Measurements from ENCODE around the gene CUTA. TPM values are rescaled to one million over a fixed set of nuclear protein-coding genes. Genes with fewer than 3 reads are reported as not detected.

Gene CUTA
- total and polyA plus RNA-seq, 2 of the 13 experiments (the other 11 are each of a cell fraction or from before 2014, with no cell fraction given) = 170 to 180 TPM

DNA sequence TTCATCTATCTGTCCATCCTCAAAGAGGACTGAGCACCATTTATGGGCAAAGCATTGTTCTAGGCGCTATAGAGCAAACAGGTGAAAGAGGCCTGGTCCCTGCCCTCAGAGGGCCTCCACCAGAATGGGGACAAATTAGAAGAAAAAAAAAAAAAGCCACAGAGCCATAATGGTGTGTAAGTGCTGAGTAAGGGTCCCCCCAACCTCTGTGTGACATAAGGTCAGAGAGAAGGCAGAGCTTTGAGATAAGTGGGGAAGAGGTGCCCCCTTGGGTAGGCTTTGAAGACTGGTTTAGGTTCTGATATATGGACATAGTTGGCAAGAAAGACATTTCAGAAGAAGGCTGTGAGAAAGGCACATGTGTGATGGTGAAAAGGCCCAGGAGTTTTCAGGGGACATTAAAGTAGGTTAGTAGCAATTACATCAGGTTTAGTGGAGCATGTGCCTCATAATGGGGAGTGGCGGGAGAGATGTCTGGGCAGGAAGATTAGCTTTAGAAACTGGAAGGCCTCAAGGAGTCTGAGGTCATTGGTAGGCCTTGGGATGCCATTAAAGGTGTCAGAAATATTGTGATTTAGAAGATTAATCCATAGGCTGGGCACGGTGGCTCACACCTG is 21.2 kb upstream of the CUTA start:
- intact Hi-C loops (cut with micrococcal nuclease; ENCODE audit: unreplicated experiment) = no loop called here
- H3K4me3 ChIP-seq (replicated peaks in 1 of 3; ENCODE audit: insufficient read depth in 1 of 3, low read depth in 2 of 3, low read length in 3 of 3) = no peak overlapping the region
- no peak overlapping the region for H3K27ac ChIP-seq (ENCODE audit: extremely low read length, insufficient read depth, low read length)
- FAIRE-seq = no peak
- H2AFZ ChIP-seq (ENCODE audit: low read length) = no peak overlapping the region
- H4K20me1 ChIP-seq (ENCODE audit: insufficient read depth, low read length) = no peaks in the 10 kb centered on the region
- DNase-seq (ENCODE audit: low spot score) = no peak
- no TSS peak for BruUV-seq (replicated peaks)
- ChIA-PET POLR2A (interaction anchor here (1.6 kb wide), 1 partner anchor 8 kb away, joined by 5 read pairs; no protein-coding TSS in a partner anchor), CTCF (ENCODE audit: low intra/inter-chr PET ratio, low total read pairs) (no interaction called here)
- WGBS (ENCODE audit: low lambda C conversion rate) = 92% methylated on average over 3 of the region's 3 CpGs
- ATAC-seq = no peak
- TF ChIP-seq MAFK (conservative IDR thresholded peaks at IDR 0.05 in 1 of 2, IDR thresholded peaks at IDR 0.05 in 1 of 2; ENCODE audit: low read length in 2 of 2) = 0 out of 4 replicates have a peak, but pooled peaks of 1 of the 2 experiments have one; percentile 16
- no peak for TF ChIP-seq KLF9 (CRISPR knock-in tag; IDR thresholded peaks at IDR 0.05; ENCODE audit: low read depth)
- TF ChIP-seq ZNF850 (CRISPR knock-in tag; conservative IDR thresholded peaks at IDR 0.05) = no peak
- H3K4me2 ChIP-seq (ENCODE audit: low read depth, low read length) = no peak overlapping the region
- in situ Hi-C loops (cut with HindIII; ENCODE audit: extremely low pct_ligation_motif_present, low pct_unique_long_range_greater_than_20kb) = no loop called here
- no peak overlapping the region for H3K9ac ChIP-seq (ENCODE audit: insufficient read depth, low read depth, low read length)
- H3K9me3 ChIP-seq (ENCODE audit: low read length) = no peaks in the 10 kb centered on the region
- no peaks in the 10 kb centered on the region for H3K79me2 ChIP-seq (ENCODE audit: insufficient read depth, low read length)
- no peaks in the 10 kb centered on the region for H3K27me3 ChIP-seq (ENCODE audit: control insufficient read depth in 1 of 2, insufficient read depth in 2 of 2, low read length in 2 of 2)
- no peaks in the 10 kb centered on the region for H3K4me1 ChIP-seq (ENCODE audit: insufficient read depth, low read length)
- H3K36me3 ChIP-seq (replicated peaks in 1 of 2; ENCODE audit: control insufficient read depth in 1 of 2, insufficient read depth in 2 of 2, low read length in 2 of 2) = peaks cover 0 to 2% of the 10 kb centered on the region in 2 experiments; a peak in 1 of 5 replicates

DNA sequence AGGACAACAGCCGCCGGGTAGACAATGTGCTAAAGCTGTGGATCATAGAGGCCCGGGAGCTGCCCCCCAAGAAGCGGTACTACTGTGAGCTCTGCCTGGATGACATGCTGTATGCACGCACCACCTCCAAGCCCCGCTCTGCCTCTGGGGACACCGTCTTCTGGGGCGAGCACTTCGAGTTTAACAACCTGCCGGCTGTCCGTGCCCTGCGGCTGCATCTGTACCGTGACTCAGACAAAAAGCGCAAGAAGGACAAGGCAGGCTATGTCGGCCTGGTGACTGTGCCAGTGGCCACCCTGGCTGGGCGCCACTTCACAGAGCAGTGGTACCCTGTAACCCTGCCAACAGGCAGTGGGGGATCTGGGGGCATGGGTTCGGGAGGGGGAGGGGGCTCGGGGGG is 19.8 kb upstream of the CUTA start:
- POLR2A ChIA-PET = no interaction called here

More for the DNA sequence above, 19.8 kb upstream of the CUTA start:
- DNase-seq (ENCODE audit: low spot score) (no peak), FAIRE-seq (no peak), ATAC-seq (no peak)
- no peaks in the 10 kb centered on the region for H4K20me1 ChIP-seq (ENCODE audit: insufficient read depth, low read length)
- BruUV-seq (replicated peaks) = no TSS peak
- no peak overlapping the region for H2AFZ ChIP-seq (ENCODE audit: low read length)
- no peak overlapping the region for H3K4me3 ChIP-seq (replicated peaks in 1 of 3; ENCODE audit: insufficient read depth in 1 of 3, low read depth in 2 of 3, low read length in 3 of 3)
- intact Hi-C loops (cut with micrococcal nuclease; ENCODE audit: unreplicated experiment) = no loop called here
- no peaks in the 10 kb centered on the region for H3K79me2 ChIP-seq (ENCODE audit: insufficient read depth, low read length)
- H3K9ac ChIP-seq (ENCODE audit: insufficient read depth, low read depth, low read length) = no peak overlapping the region
- in situ Hi-C loops (cut with HindIII; ENCODE audit: extremely low pct_ligation_motif_present, low pct_unique_long_range_greater_than_20kb) = no loop called here
- WGBS (ENCODE audit: low lambda C conversion rate) = 92% methylated on average over 17 of the region's 18 CpGs
- CTCF ChIA-PET (ENCODE audit: low intra/inter-chr PET ratio, low total read pairs) = no interaction called here
- no peak overlapping the region for H3K4me2 ChIP-seq (ENCODE audit: low read depth, low read length)
- no peaks in the 10 kb centered on the region for H3K4me1 ChIP-seq (ENCODE audit: insufficient read depth, low read length)
- TF ChIP-seq, protein P1, sequence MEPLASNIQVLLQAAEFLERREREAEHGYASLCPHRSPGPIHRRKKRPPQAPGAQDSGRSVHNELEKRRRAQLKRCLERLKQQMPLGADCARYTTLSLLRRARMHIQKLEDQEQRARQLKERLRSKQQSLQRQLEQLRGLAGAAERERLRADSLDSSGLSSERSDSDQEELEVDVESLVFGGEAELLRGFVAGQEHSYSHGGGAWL (CRISPR knock-in tag; IDR thresholded peaks at IDR 0.05) = no peak
- TF ChIP-seq, protein P2, sequence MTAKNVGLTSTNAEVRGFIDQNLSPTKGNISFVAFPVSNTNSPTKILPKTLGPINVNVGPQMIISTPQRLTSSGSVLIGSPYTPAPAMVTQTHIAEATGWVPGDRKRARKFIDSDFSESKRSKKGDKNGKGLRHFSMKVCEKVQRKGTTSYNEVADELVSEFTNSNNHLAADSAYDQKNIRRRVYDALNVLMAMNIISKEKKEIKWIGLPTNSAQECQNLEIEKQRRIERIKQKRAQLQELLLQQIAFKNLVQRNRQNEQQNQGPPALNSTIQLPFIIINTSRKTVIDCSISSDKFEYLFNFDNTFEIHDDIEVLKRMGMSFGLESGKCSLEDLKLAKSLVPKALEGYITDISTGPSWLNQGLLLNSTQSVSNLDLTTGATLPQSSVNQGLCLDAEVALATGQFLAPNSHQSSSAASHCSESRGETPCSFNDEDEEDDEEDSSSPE (CRISPR knock-in tag; IDR thresholded peaks at IDR 0.05) = no peak
- H3K9me3 ChIP-seq (ENCODE audit: low read length) = no peaks in the 10 kb centered on the region
- H3K27me3 ChIP-seq (ENCODE audit: control insufficient read depth in 1 of 2, insufficient read depth in 2 of 2, low read length in 2 of 2) = no peaks in the 10 kb centered on the region
- H3K36me3 ChIP-seq (replicated peaks in 1 of 2; ENCODE audit: control insufficient read depth in 1 of 2, insufficient read depth in 2 of 2, low read length in 2 of 2) = peaks cover 0 to 2% of the 10 kb centered on the region in 2 experiments; a peak in 1 of 5 replicates
- H3K27ac ChIP-seq (ENCODE audit: extremely low read length, insufficient read depth, low read length) = no peak overlapping the region

All from HepG2 (cell line).